ENCODE results near the gene RSPRY1.

Gene RSPRY1

DNA sequence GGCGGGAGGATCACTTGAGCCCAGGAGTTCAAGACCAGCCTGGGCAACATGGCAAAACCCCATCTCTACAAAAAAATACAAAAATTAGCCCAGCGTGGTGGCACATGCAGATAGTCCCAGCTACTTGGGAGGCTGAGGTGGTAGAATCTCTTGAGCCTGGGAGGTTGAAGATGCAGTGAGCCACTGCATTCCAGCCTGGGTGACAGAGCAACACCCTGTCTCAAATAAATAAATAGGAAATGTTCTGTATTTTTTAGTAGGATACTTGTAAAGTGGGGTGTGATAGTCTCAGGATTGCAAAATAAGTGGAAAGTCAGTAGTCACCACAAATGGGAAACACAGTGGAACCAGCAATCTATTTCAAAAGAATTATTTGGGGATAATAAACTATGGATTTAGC is 4.0 kb downstream of the RSPRY1 start:
- no peak overlapping the region for H2BK5ac ChIP-seq (ENCODE audit: low read depth, low read length, poor library complexity, severe bottlenecking)
- WGBS: 100% methylated on average over 1 of the region's 2 CpGs
- no peak overlapping the region for H4K91ac ChIP-seq (ENCODE audit: low read length)
- H2BK15ac ChIP-seq (ENCODE audit: low read depth, poor library complexity, severe bottlenecking): no peak overlapping the region
- H2AK5ac ChIP-seq (ENCODE audit: low read length, severe bottlenecking): no peak overlapping the region
- H3K27me3 ChIP-seq (ENCODE audit: control insufficient read depth in 1 of 2, insufficient read depth in 1 of 2, low read length in 2 of 2): no peaks in the 10 kb centered on the region
- no peak overlapping the region for H2AFZ ChIP-seq (ENCODE audit: low read depth, low read length)
- H3K4me1 ChIP-seq (ENCODE audit: control insufficient read depth, insufficient read depth, low read depth, low read length): peaks cover 16% of the 10 kb centered on the region
- no peaks in the 10 kb centered on the region for H3K79me1 ChIP-seq (replicated peaks; ENCODE audit: low read length, poor library complexity, severe bottlenecking)
- H3K4ac ChIP-seq (ENCODE audit: low read depth in 1 of 2, low read length in 2 of 2): no peak overlapping the region
- no peak overlapping the region for H2BK120ac ChIP-seq (ENCODE audit: low read depth, low read length)
- H3K4me3 ChIP-seq (ENCODE audit: insufficient read depth in 1 of 2, low read depth in 1 of 2, low read length in 2 of 2): no peak overlapping the region
- H3K4me2 ChIP-seq (ENCODE audit: low read length, poor library complexity, severe bottlenecking): no peak overlapping the region
- H4K8ac ChIP-seq (ENCODE audit: low read length): no peak overlapping the region
- no peak overlapping the region for H3K23ac ChIP-seq (ENCODE audit: low read length in 2 of 2)
- no peak overlapping the region for H3K14ac ChIP-seq (ENCODE audit: low read length in 2 of 2)
- no peak overlapping the region for H3K18ac ChIP-seq (ENCODE audit: low read depth in 1 of 2, low read length in 2 of 2)
- H3K9ac ChIP-seq (ENCODE audit: low read length): no peak overlapping the region
- peaks cover 0 to 4% of the 10 kb centered on the region in 2 experiments for H3K36me3 ChIP-seq (ENCODE audit: control insufficient read depth in 1 of 2, insufficient read depth in 2 of 2, low read depth in 1 of 2, low read length in 2 of 2)
- DNase-seq: no peak
- no peaks in the 10 kb centered on the region for H3K9me3 ChIP-seq (ENCODE audit: control insufficient read depth, low read length)
- H3K27ac ChIP-seq (ENCODE audit: low read length, poor library complexity, severe bottlenecking): no peak overlapping the region
- no peak overlapping the region for H2BK12ac ChIP-seq (ENCODE audit: low read length in 2 of 2)

GRCh38 chr16:57191056-57191571 is 5.0 kb downstream of the RSPRY1 start:
- Histone ChIP-seq H2BK5ac (ENCODE audit: low read depth, low read length, poor library complexity, severe bottlenecking) (no peak overlapping the region), H3K18ac (ENCODE audit: low read depth in 1 of 2, low read length in 2 of 2) (no peak overlapping the region), H2BK120ac (ENCODE audit: low read depth, low read length) (no peak overlapping the region), H2AK5ac (ENCODE audit: low read length, severe bottlenecking) (no peak overlapping the region), H3K4ac (ENCODE audit: low read depth in 1 of 2, low read length in 2 of 2) (no peak overlapping the region), H2AFZ (ENCODE audit: low read depth, low read length) (no peak overlapping the region), H2BK12ac (ENCODE audit: low read length in 2 of 2) (no peak overlapping the region), H3K4me3 (ENCODE audit: insufficient read depth in 1 of 2, low read depth in 1 of 2, low read length in 2 of 2) (no peak overlapping the region), H3K36me3 (ENCODE audit: control insufficient read depth in 1 of 2, insufficient read depth in 2 of 2, low read depth in 1 of 2, low read length in 2 of 2) (peaks cover 0 to 4% of the 10 kb centered on the region in 2 experiments), H3K9ac (ENCODE audit: low read length) (peak overlapping the region; percentile 33), H3K4me1 (ENCODE audit: control insufficient read depth, insufficient read depth, low read depth, low read length) (peaks cover 17% of the 10 kb centered on the region), H3K27ac (ENCODE audit: low read length, poor library complexity, severe bottlenecking) (peak overlapping the region; percentile 61), H4K91ac (ENCODE audit: low read length) (no peak overlapping the region), H3K23ac (ENCODE audit: low read length in 2 of 2) (no peak overlapping the region), H3K14ac (ENCODE audit: low read length in 2 of 2) (no peak overlapping the region), H3K4me2 (ENCODE audit: low read length, poor library complexity, severe bottlenecking) (peak overlapping the region; percentile 22), H3K9me3 (ENCODE audit: control insufficient read depth, low read length) (no peaks in the 10 kb centered on the region), H3K27me3 (ENCODE audit: control insufficient read depth in 1 of 2, insufficient read depth in 1 of 2, low read length in 2 of 2) (no peaks in the 10 kb centered on the region), H3K79me1 (replicated peaks; ENCODE audit: low read length, poor library complexity, severe bottlenecking) (no peaks in the 10 kb centered on the region), H2BK15ac (ENCODE audit: low read depth, poor library complexity, severe bottlenecking) (no peak overlapping the region), H4K8ac (ENCODE audit: low read length) (no peak overlapping the region)
- DNase-seq: peak; percentile 50
- 48% methylated on average over 2 of the region's 3 CpGs for WGBS

DNA sequence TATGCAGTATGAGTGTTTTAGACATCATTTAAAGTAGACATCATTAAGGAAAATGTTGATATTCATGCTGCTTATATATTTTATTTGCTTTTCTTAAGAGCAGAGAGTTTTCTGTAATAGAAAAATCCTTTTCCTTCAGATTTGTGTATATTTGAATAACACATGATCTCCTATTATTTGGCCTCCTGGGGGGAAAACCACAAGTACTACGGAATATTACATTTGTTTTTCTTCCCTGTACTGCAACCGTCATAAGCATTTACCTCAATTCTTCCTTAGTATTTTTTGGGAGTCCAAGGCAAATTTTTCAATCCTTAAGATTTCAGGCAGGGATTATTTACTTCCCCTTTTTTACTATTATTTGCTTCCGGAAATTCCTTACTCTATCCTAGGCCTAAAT is 6.0 kb downstream of the RSPRY1 start:
- WGBS: 43% methylated on average over 2 of the region's 3 CpGs
- Histone ChIP-seq H3K9ac (ENCODE audit: low read length) (no peak overlapping the region), H2BK12ac (ENCODE audit: low read length in 2 of 2) (no peak overlapping the region)

DNA sequence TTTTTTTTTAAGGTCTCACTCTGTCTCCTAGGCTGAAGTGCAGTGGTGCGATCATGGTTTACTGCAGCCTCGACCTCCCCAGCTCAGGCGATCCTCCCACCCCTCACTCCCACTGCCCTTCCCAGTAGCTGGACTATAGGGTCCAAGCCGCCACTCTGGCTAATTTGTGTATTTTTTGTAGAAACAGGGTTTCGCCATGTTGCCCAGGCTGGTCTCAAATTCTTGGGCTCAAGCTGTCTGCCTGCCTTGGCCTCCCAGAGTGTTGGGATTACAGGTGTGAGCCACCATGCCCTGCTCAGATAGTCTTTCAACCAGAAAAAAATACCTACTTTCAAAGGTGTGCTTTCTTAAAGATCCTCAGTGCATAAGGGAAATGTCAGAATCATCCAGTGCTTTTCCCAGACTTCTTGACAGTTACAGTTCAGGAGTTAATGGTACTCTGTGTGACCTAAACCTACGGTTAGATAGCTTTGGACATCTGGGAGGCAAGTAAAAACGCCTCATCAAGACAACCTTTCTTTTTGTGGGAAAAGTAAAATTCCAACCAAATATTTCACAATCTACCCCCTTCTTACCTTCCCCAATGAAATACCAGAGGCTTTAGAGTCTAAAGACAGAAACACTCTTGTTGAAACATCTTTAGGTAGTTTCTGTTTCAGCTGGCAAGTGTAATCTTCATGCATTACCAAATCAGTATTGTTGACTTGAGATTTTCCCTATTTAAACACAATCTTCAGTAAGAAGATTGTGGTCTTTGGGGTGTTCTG is 6.8 kb downstream of the RSPRY1 start:
- H3K4me3 ChIP-seq (ENCODE audit: insufficient read depth in 1 of 2, low read depth in 1 of 2, low read length in 2 of 2): no peak overlapping the region
- no peak overlapping the region for H3K23ac ChIP-seq (ENCODE audit: low read length in 2 of 2)
- WGBS: 77% methylated on average over 4 of the region's 7 CpGs
- H2BK5ac ChIP-seq (ENCODE audit: low read depth, low read length, poor library complexity, severe bottlenecking): no peak overlapping the region
- H2BK12ac ChIP-seq (ENCODE audit: low read length in 2 of 2): no peak overlapping the region
- H3K18ac ChIP-seq (ENCODE audit: low read depth in 1 of 2, low read length in 2 of 2): no peak overlapping the region
- DNase-seq: peak; percentile 70
- no peak overlapping the region for H2BK120ac ChIP-seq (ENCODE audit: low read depth, low read length)
- no peaks in the 10 kb centered on the region for H3K9me3 ChIP-seq (ENCODE audit: control insufficient read depth, low read length)
- peak overlapping the region; percentile 2 for H3K9ac ChIP-seq (ENCODE audit: low read length)
- H3K4me2 ChIP-seq (ENCODE audit: low read length, poor library complexity, severe bottlenecking): no peak overlapping the region
- H3K27ac ChIP-seq (ENCODE audit: low read length, poor library complexity, severe bottlenecking): peak overlapping the region; percentile 89
- no peak overlapping the region for H2AK5ac ChIP-seq (ENCODE audit: low read length, severe bottlenecking)
- no peak overlapping the region for H4K91ac ChIP-seq (ENCODE audit: low read length)
- no peak overlapping the region for H2AFZ ChIP-seq (ENCODE audit: low read depth, low read length)
- H4K8ac ChIP-seq (ENCODE audit: low read length): peak overlapping the region; percentile 60
- peak overlapping the region in 1 of 2 experiments; percentile 7 for H3K14ac ChIP-seq (ENCODE audit: low read length in 2 of 2)
- no peaks in the 10 kb centered on the region for H3K27me3 ChIP-seq (ENCODE audit: control insufficient read depth in 1 of 2, insufficient read depth in 1 of 2, low read length in 2 of 2)
- peaks cover 0 to 4% of the 10 kb centered on the region in 2 experiments for H3K36me3 ChIP-seq (ENCODE audit: control insufficient read depth in 1 of 2, insufficient read depth in 2 of 2, low read depth in 1 of 2, low read length in 2 of 2)
- no peak overlapping the region for H3K4ac ChIP-seq (ENCODE audit: low read depth in 1 of 2, low read length in 2 of 2)
- H2BK15ac ChIP-seq (ENCODE audit: low read depth, poor library complexity, severe bottlenecking): peak overlapping the region; percentile 28
- H3K4me1 ChIP-seq (ENCODE audit: control insufficient read depth, insufficient read depth, low read depth, low read length): peaks cover 17% of the 10 kb centered on the region
- H3K79me1 ChIP-seq (replicated peaks; ENCODE audit: low read length, poor library complexity, severe bottlenecking): no peaks in the 10 kb centered on the region

More for the DNA sequence above, 6.0 kb downstream of the RSPRY1 start:
- H3K4me1 ChIP-seq (ENCODE audit: control insufficient read depth, insufficient read depth, low read depth, low read length): peaks cover 17% of the 10 kb centered on the region
- no peak overlapping the region for H3K23ac ChIP-seq (ENCODE audit: low read length in 2 of 2)
- no peak overlapping the region for H3K4me2 ChIP-seq (ENCODE audit: low read length, poor library complexity, severe bottlenecking)
- H3K18ac ChIP-seq (ENCODE audit: low read depth in 1 of 2, low read length in 2 of 2): no peak overlapping the region
- H2AFZ ChIP-seq (ENCODE audit: low read depth, low read length): no peak overlapping the region
- H2BK120ac ChIP-seq (ENCODE audit: low read depth, low read length): no peak overlapping the region
- no peaks in the 10 kb centered on the region for H3K9me3 ChIP-seq (ENCODE audit: control insufficient read depth, low read length)
- H2AK5ac ChIP-seq (ENCODE audit: low read length, severe bottlenecking): no peak overlapping the region
- peak overlapping the region; percentile 35 for H3K27ac ChIP-seq (ENCODE audit: low read length, poor library complexity, severe bottlenecking)
- no peak for DNase-seq
- no peaks in the 10 kb centered on the region for H3K79me1 ChIP-seq (replicated peaks; ENCODE audit: low read length, poor library complexity, severe bottlenecking)
- H2BK5ac ChIP-seq (ENCODE audit: low read depth, low read length, poor library complexity, severe bottlenecking): no peak overlapping the region
- no peak overlapping the region for H3K4ac ChIP-seq (ENCODE audit: low read depth in 1 of 2, low read length in 2 of 2)
- H4K91ac ChIP-seq (ENCODE audit: low read length): no peak overlapping the region
- no peaks in the 10 kb centered on the region for H3K27me3 ChIP-seq (ENCODE audit: control insufficient read depth in 1 of 2, insufficient read depth in 1 of 2, low read length in 2 of 2)
- H3K4me3 ChIP-seq (ENCODE audit: insufficient read depth in 1 of 2, low read depth in 1 of 2, low read length in 2 of 2): no peak overlapping the region
- H4K8ac ChIP-seq (ENCODE audit: low read length): no peak overlapping the region
- peaks cover 0 to 4% of the 10 kb centered on the region in 2 experiments for H3K36me3 ChIP-seq (ENCODE audit: control insufficient read depth in 1 of 2, insufficient read depth in 2 of 2, low read depth in 1 of 2, low read length in 2 of 2)
- no peak overlapping the region for H3K14ac ChIP-seq (ENCODE audit: low read length in 2 of 2)
- no peak overlapping the region for H2BK15ac ChIP-seq (ENCODE audit: low read depth, poor library complexity, severe bottlenecking)

All from mesenchymal stem cell (in vitro differentiated cells and primary cell).